Measurements from ENCODE around the gene CAMK2B. TPM values are rescaled to one million over a fixed set of nuclear protein-coding genes. Genes with fewer than 3 reads are reported as not detected.

CAMK2B gene
- total and polyA plus RNA-seq, 2 of the 13 experiments (the other 11 are each of a cell fraction or from before 2014, with no cell fraction given) = 0.27 to 0.48 TPM

GRCh38 chr7:44267178-44267577 lies 58.2 kb downstream of the CAMK2B start:
- no peaks in the 10 kb centered on the region for H3K9me3 ChIP-seq (ENCODE audit: low read length)
- TF ChIP-seq AKAP8 (CRISPR knock-in tag; IDR thresholded peaks at IDR 0.05) (no peak), ZNF605 (CRISPR knock-in tag; IDR thresholded peaks at IDR 0.05) (no peak), ZBTB26 (CRISPR knock-in tag; IDR thresholded peaks at IDR 0.05; ENCODE audit: borderline replicate concordance) (no peak), DBP (CRISPR knock-in tag; IDR thresholded peaks at IDR 0.05; ENCODE audit: not compliant biosample characterization) (no peak), ZNF572 (CRISPR knock-in tag; IDR thresholded peaks at IDR 0.05) (no peak), GATAD1 (CRISPR knock-in tag; IDR thresholded peaks at IDR 0.05) (no peak)
- H3K27ac ChIP-seq (ENCODE audit: extremely low read length, insufficient read depth, low read length) = no peak overlapping the region
- BruUV-seq (replicated peaks) = no TSS peak
- ChIA-PET CTCF (ENCODE audit: low intra/inter-chr PET ratio, low total read pairs) (no interaction called here), POLR2A (no interaction called here)
- H4K20me1 ChIP-seq (ENCODE audit: insufficient read depth, low read length) = no peaks in the 10 kb centered on the region
- H3K4me2 ChIP-seq (ENCODE audit: low read depth, low read length) = no peak overlapping the region
- DNase-seq (ENCODE audit: low spot score) (no peak), ATAC-seq (no peak), FAIRE-seq (no peak)
- WGBS (ENCODE audit: low lambda C conversion rate) = 20% methylated on average over 1 of the region's 3 CpGs
- no peak overlapping the region for H3K9ac ChIP-seq (ENCODE audit: insufficient read depth, low read depth, low read length)
- intact Hi-C loops (cut with micrococcal nuclease; ENCODE audit: unreplicated experiment) (no loop called here), in situ Hi-C loops (cut with HindIII; ENCODE audit: extremely low pct_ligation_motif_present, low pct_unique_long_range_greater_than_20kb) (no loop called here)
- H3K27me3 ChIP-seq (ENCODE audit: control insufficient read depth in 1 of 2, insufficient read depth in 2 of 2, low read length in 2 of 2) = peaks cover 29 to 84% of the 10 kb centered on the region in 2 experiments; a peak in 4 of 5 replicates
- H3K4me3 ChIP-seq (replicated peaks in 1 of 3; ENCODE audit: insufficient read depth in 1 of 3, low read depth in 2 of 3, low read length in 3 of 3) = no peak overlapping the region
- no peaks in the 10 kb centered on the region for H3K79me2 ChIP-seq (ENCODE audit: insufficient read depth, low read length)
- H2AFZ ChIP-seq (ENCODE audit: low read length) = no peak overlapping the region
- H3K4me1 ChIP-seq (ENCODE audit: insufficient read depth, low read length) = no peaks in the 10 kb centered on the region
- H3K36me3 ChIP-seq (replicated peaks in 1 of 2; ENCODE audit: control insufficient read depth in 1 of 2, insufficient read depth in 2 of 2, low read length in 2 of 2) = no peaks in the 10 kb centered on the region

- H3K4me3 ChIP-seq (replicated peaks in 1 of 3; ENCODE audit: insufficient read depth in 1 of 3, low read depth in 2 of 3, low read length in 3 of 3) = no peak overlapping the region
- no peaks in the 10 kb centered on the region for H3K9me3 ChIP-seq (ENCODE audit: low read length)
- H3K36me3 ChIP-seq (replicated peaks in 1 of 2; ENCODE audit: control insufficient read depth in 1 of 2, insufficient read depth in 2 of 2, low read length in 2 of 2) = no peaks in the 10 kb centered on the region
- CTCF ChIA-PET (ENCODE audit: low intra/inter-chr PET ratio, low total read pairs) = no interaction called here
- in situ Hi-C loops (cut with HindIII; ENCODE audit: extremely low pct_ligation_motif_present, low pct_unique_long_range_greater_than_20kb) (no loop called here), intact Hi-C loops (cut with micrococcal nuclease; ENCODE audit: unreplicated experiment) (no loop called here)
- H4K20me1 ChIP-seq (ENCODE audit: insufficient read depth, low read length) = no peaks in the 10 kb centered on the region
- peaks cover 31 to 80% of the 10 kb centered on the region in 2 experiments; a peak in 4 of 5 replicates for H3K27me3 ChIP-seq (ENCODE audit: control insufficient read depth in 1 of 2, insufficient read depth in 2 of 2, low read length in 2 of 2)
- no peak overlapping the region for H3K9ac ChIP-seq (ENCODE audit: insufficient read depth, low read depth, low read length)
- BruUV-seq (replicated peaks) = no TSS peak
- H3K4me2 ChIP-seq (ENCODE audit: low read depth, low read length) = no peak overlapping the region
- ATAC-seq (no peak), FAIRE-seq (no peak), DNase-seq (ENCODE audit: low spot score) (no peak)
- WGBS (ENCODE audit: low lambda C conversion rate) = 10% methylated on average over 2 of the region's 8 CpGs
- POLR2A ChIA-PET = no interaction called here
- H3K27ac ChIP-seq (ENCODE audit: extremely low read length, insufficient read depth, low read length) = no peak overlapping the region
- H2AFZ ChIP-seq (ENCODE audit: low read length) = no peak overlapping the region
- no peak for TF ChIP-seq ZNF121 (CRISPR knock-in tag; IDR thresholded peaks at IDR 0.05)
- no peak for TF ChIP-seq ZNF570 (CRISPR knock-in tag; IDR thresholded peaks at IDR 0.05; ENCODE audit: borderline replicate concordance)
- no peak for TF ChIP-seq ZFP36L2 (CRISPR knock-in tag; IDR thresholded peaks at IDR 0.05)
- no peaks in the 10 kb centered on the region for H3K79me2 ChIP-seq (ENCODE audit: insufficient read depth, low read length)
- no peaks in the 10 kb centered on the region for H3K4me1 ChIP-seq (ENCODE audit: insufficient read depth, low read length)
These were observed 58.9 kb downstream of the CAMK2B start for GRCh38 chr7:44266526-44266925.
